GM21576 (cell line): ENCODE data around the gene F5.
"Not testable (repeated sequence)": the region's sequence is repeated elsewhere in the genome, so short reads cannot be mapped to it uniquely, and the experiment has no call there.

ENCODE experiments used
- ATAC-seq: cut with Tn5 transposase; IDR thresholded peaks from one replicate; pipeline ENCODE4 v1.9.1; 2021; ENCODE audit warnings: mild to moderate bottlenecking, moderate library complexity; ENCODE audit not compliant: unreplicated experiment

F5 gene

DNA sequence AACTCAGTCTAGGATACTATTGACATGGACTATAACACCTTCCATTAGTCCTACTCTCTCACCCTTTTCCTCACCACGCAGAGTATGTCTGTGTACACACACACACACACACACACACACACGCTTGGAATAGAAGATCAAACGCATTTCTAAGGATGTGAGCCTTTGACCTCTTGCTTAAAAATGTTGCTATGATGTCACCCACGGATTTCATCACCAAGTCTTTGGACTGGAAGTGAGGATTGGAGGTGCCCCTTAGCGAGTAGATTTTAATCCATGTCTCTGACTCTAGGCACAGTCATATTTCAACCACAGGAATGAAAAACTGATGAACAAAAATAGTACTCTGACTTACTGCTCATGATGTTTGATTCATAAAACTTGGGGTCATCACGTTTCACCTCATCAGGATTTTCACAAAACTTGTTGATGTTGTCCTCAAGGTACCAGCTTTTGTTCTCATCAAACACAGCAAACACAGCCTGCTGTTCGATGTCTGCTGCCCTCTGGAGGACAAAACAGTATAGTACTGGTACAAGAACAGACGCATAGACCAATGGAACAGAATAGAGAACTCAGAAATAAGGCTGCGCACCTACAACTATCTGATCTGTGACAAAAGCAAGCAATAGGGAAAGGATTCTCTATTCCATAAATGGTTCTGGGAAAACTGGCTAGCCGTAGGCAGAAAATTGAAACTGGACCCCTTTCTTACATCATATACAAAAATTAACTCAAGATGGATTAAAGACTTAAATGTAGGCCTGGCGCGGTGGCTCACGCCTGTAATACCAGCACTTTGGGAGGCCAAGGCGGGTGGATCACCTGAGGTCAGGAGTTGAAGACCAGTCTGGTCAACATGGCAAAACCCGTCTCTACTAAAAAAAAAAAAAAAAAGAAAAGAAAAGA is 39.9 kb downstream of the F5 start:
- ATAC-seq = peak; percentile 68

DNA sequence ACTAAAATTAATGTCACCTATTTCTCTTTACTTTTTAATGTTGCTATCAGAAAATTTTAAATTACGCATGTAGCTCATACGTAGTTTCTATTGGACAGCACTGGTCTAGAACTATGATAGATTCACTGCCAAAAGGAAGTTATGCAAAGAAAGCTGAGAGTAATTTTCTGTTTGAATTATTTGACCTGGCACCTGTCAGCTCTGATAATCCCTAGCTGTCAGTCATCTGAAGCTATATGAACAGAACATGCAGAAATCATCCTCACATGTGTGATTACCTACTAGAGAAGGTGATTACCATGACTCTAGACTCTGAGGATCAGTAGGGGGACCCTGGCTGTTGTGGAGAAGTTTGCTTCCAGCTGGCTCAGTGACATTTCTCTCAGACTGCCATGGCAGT is 40.8 kb downstream of the F5 start:
- ATAC-seq = no peak

DNA sequence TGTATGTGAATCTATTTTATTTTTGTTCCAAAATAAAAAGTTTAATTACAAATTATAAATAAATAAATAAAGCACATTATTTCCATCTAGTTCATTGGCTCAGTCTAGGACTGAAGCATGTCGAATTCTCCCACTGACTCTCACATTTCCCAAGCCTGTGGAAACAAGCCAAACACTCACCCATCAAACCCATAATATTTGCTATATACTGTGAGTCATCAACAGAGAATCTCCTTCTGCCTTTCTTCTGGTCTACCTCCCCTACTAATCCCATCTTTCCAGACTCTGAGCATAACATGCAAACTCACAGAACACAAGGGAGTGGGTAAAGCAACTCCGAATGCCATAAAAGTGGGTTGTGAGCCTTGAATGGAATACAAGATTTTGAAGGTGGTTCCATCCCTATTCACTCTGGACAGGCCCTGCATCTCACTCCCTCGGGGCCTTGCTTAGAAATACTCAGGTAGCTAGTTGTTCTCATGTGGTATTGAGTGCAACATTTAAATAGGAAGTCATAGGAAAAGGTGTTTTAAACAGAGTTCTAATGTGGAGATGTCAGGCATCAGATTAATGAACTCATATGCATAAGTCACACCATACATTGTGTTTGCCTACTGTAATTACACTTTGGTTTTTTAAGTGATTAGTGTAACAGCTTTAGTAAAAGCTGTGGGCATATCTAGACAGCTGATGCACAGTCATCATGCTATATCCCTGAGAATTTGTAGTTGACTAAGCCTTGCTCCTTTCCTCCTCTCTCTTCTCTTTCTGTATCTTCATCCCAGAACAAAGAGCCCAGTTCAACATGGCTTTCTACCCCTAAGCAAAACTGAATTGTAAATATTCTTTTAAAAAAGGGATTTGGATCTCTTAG is 47.0 kb downstream of the F5 start:
- ATAC-seq = no peak

DNA sequence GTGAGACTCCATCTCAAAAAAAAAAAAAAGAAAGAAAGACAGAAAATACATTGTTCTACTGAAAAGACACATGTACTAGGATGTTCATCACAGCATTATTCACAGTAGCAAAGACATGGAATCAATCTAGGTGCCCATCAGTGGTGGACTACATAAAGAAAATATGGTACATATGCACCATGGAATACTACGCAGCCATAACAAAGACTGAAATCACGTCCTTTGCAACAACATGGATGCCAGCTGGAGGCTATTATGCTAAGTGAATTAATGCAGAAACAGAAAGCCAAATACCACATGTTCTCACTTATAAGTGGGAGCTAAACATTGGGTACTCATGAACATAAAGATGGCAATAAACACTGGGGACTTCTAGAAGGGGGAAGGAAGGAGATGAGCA is 51.6 kb downstream of the F5 start:
- no peak for ATAC-seq

DNA sequence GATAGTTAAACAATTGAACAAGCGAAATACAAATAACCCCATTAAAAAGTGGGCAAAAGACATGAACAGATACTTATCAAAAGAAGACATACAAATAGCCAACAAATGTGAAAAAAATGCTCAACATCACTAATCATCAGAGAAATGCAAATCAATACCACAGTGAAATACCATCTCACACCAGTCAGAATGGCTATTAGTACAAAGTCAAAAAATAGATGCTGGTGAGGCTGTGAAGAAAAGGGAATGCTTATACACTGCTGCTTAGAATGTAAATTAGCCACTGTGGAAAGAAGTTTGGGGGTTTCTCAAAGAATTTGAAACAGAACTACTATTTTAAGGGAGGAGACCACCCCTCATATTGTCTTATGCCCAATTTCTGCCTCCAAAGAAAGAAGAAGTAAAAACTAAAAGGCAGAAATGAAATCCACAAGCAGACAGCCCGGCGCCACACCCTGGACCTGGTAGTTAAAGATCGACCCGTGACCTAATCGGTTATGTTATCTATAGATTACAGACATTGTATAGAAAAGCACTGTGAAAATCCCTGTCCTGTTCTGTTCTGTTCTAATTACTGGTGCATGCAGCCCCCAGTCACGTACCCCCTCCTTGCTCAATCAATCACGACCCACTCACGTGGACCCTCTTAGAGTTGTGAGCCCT is 52.6 kb downstream of the F5 start:
- ATAC-seq = not testable (repeated sequence)

DNA sequence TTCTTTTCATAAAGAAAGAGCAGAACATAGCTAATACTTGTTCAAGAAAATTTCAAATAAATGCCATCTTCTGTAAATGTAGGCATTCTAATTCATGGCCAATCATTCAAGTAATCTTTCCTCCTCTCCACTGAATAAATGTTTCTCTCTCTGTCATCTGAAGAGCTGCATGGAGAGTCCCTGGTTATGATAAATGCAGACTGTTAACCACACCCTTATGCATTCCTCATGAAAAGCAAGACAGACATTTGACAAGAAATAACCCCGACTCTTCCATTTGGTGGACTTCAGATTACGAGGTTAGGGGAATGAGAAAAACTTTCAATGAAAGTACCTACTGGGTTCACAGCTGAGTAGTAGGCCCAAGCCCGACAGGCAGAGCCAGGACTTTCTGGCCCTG is 55.8 kb downstream of the F5 start:
- no peak for ATAC-seq

DNA sequence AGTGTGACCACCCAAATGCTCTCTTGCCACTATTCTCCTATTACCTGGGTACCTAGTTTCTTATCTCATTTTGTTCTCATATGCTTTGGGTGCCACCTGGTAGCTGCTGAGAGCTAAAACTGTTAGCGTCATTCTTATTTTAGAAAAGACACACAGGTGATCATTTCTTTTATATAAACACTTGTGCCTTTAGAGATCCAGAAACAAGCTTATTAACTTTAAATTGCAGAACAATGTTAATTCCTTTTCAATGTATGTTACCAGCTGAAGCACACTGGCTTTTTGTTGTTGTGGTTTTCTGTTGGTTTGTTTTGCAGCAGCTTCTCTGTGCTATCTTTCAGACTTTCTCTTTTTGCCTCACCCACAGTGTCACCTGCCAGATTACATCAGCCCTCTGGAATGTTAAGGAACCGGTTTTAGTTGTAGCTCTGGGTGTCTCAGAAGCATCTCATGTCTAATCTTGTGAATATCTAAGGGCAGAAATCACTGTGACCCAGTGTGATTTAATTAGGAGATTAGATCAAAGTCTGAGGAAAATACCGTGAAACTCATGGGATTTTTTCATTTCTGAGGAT is 57.1 kb downstream of the F5 start:
- no peak for ATAC-seq

DNA sequence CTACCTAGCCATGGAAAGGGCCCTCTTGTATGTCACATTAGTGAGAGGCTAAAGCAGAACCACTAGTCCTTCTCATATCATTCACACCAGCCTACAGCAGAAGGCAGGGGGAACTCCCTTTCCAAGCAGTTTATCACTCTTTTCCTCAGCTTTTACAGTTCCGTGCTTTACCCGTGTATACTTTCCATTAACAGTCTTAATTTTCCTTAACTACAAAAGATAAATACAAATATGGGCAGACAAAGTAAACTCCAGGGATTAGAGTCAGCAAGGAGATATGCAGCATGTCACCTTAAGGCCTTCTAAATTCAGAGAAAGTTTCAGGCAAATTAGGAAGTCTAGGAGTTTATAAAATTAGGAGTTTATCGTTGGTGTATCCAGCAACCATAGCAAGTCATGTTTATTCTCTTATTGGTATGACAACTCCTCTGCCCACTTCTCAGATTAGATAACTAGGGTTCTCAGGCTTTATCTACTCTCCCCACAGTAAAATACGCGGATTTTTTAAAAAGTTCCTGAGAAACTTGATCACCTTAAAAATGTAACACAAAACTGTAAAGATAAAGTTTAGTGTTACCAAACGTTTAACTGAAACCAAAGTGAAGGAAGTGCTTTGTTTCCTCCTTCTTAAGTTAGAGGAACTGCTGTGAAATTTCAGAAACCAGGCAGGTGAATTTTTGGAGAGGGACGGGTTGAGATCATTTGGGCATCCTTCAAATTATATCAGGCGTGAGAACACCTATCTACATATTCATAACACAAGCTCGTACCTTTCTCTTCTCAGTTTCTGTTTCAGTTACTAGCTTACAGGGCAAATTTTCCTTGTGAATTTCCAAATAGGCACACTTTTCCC is 57.8 kb downstream of the F5 start:
- ATAC-seq = no peak

DNA sequence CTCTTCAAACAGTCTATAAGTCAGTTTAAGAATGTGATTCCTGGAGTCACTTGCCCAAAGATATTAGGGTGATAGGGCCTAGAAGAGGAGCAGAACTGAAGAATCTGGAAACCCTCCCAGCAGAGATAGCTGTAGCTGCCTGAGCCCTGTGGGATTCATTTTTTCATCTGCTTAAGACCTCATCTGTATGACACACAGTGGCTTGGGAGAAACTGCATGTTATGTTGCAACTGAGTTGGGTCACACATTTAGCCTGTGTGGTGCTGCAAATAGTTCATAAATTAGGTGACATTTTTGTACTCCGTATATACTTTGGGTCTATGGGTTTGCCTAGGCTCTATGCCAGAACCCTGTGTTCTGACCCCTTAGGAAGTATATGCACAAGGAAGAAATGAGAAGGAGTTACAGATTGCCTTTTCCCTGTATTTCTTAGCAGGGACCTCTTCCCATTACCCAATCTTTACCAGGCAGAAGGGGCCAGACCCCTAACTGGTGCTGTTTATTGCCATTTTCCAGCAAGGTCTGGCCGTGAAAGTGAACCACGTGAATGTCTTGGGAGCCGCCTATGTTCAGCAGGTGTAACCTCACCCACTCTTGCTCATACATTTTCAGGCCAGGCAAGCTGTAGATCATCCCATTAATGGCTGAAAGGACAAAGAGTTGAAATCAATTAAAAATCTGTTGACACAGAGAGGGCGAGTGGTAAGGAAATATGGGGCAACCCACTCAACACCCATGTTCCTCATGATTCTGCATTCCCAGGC is 58.6 kb downstream of the F5 start:
- no peak for ATAC-seq

DNA sequence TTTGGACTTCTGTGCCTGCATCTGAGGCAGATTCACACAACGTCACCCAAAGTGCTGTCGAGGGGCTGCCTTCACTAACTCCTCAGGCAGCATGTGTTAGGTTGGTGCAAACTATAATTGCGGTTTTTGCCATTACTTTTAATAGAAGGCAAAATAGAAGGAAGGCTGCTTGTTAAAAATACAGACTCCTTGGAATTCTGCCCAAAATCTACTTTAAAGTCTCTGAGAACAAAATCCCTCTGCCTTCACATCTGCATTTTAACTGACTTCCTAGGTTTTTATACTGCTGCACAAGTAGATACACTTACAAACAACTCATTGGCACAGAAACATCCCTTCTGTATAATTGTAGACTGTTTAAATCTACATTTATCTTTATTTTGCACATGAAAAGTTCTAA is 59.3 kb downstream of the F5 start:
- ATAC-seq = no peak

DNA sequence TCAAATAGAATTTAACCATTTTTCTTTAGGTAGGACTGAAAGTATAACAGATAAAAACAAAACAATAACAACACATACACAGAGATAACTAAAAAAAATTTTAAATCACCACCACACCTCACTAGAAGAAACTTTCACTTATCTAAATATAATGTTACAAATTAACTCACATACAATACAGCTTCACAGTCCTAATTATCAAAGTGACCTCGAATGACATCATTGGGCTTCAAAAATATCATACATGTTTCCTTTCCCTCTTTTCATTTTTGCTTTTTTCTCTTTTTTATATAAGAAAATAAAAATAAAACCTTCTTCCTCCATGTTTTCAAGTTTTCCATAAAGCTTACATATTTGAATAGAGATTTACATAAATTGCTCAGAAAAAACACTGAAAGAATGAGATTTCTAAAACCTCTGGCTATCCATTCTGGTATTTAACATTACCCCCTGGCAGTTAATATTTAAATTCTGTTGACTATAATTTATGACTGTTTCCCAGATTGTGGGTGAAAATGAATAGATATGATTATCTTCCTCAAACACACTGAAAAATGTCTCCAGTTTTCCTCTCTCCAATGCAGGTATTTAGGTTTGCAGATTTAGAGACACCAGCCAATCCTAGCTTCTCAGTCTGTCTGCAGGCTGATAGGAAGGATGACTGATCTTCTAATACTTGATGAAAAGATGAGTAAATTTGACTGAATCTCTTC is 60.0 kb downstream of the F5 start:
- no peak for ATAC-seq

DNA sequence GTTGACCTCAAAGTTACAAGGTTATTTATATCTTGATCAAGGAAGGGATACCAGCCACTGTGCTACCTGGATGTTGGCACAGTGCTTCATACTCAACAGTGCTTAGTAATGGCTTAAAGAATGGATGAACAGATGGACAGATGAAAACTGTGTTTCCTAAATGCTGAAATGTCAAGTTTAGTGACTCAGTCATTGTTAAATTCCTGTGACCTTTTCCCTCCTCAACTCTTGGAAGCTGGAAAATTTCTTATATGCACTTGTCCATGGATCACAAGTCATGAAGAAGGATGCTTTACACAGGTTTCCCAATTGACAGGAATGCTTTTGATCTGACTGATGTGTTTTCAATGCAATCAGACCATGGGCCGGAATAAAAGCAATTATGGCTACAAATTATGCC is 60.9 kb downstream of the F5 start:
- no peak for ATAC-seq

DNA sequence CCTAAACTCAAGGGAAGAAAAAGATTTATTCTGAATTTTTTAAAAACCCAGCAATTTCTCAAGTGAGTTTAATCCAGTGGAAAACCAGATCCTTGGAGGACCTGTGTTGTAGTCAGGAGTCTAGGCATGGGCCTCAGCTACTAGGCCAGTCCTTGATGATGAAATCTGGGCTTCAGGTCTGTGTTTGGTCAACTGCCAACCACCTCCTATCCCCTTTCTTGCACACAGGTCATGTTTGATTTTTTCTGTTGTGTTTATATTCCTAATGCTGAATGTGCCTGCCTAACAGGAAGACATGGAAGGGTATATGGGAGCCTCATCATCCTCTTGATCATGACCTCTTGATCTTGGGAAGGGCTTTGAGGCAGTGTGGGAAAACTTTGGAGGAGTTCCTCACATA is 62.4 kb downstream of the F5 start:
- ATAC-seq = no peak

DNA sequence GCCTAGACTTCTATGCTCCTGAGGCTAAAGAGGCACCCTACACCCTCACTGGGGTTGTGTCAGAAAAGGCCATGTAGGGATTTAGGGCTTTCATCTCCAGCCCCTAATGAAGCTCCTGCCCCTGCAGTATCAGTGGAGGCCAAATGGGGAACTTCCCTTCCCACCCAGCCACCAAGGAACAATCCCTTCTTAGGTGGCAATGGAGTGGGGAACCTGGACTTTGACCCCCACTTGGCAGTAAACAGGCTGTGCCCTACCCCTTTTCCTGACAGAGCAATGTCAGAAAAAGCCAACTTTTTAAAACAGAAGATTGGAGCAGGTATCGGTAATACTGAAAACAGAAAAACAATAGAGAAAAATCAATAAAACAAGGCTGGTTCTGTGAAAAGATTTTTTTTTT is 65.1 kb downstream of the F5 start:
- ATAC-seq = no peak

DNA sequence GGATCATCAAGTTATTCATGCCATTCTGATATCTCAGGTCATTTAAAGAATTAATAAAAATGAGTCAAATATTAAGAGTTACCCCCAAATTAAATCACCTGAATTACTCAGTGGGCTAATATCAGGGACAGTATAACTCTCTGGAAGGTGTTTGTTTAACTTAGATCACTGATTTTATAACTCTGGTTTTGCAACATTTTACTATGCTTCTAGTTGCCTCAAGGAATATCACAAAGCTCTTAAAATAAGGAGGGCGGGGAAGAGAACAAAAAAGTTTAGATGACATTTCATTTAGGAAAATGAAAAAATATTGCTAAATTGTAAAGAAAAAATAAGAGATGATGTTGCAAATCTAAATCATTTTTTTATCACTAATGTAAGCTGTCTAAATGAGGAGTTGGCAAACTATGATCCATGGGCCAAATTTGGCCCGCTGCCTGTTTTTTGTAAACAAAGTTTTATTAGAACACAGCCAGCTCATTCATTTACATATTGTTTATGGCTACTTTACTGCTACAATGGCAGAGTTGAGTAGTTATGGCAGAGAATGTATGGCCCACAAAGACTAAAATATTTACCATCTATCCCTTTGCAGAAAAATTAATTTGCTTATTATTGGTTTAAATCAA is 68.6 kb downstream of the F5 start:
- ATAC-seq = no peak

DNA sequence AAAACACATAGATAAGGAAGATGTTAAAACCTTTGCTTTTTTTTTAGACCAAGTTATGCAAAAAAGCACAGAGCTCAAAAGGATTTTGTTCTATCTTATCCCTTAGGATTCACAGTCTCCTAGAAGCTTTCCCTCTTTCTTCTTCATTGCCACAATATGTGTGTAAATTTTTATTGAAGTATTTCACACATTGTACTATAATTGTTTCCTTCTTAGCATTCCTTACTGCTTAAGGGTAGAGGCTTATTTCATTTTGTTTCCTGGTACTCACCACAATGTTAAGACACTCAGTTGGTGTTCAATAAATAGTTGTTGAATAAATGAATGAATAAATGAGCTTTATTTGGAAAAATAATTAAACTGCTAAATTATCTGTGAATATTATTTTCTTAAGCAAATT is 70.6 kb downstream of the F5 start:
- no peak for ATAC-seq

DNA sequence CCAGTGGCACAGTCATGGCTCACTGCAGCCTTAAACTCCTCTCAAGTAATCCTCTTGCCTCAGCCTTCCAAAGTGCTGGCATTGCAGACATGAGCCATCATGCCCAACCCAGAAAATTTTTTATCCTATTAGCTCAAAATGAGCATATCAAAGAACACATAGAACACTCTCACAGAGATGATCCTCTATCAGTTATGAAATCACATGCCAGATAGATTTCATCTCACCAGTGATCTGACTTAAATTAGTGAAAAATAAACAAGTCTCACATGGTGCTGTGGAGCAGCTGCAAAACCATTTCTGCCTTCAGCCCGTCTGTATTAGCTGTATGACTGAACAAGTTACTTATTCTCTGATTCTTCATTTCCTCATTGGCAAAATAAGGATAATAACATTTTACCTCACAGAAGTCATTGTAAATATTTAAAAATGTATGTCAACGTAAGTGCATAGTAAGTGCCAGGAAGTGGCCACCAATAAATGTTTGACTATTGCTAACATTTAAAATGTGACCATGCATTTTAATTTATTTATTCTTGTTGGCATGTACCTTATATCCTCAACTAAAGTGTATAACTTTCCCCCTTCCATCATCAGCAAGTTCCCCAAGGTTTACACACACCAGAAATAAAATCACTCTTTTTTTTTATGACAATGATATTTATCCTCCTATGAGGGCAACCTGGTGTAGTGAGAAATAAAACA is 71.6 kb downstream of the F5 start:
- no peak for ATAC-seq

DNA sequence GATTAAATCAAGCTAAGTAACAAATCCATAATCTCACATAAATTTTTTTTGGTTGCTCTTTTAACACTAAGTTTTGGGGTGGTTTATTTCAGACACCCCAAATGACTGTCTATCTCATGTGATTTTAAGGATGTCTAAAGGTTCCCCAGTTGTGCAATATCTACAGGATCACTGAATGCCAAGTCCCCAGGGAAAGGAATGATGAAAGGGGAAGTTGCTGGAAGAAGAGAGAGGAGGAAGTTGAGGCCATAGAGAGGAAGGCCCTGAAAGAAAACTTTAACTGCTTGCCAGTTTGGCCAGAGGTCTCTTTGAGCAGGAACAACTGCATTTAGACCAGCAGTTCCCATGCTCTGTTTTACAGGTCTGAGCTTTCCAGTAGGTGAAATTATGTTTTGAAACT is 73.1 kb downstream of the F5 start:
- ATAC-seq = no peak
